ENCODE results near the gene COX5B.
"Not testable (repeated sequence)": the region's sequence is repeated elsewhere in the genome, so short reads cannot be mapped to it uniquely, and the experiment has no call there.

Gene COX5B, protein sequence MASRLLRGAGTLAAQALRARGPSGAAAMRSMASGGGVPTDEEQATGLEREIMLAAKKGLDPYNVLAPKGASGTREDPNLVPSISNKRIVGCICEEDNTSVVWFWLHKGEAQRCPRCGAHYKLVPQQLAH

DNA sequence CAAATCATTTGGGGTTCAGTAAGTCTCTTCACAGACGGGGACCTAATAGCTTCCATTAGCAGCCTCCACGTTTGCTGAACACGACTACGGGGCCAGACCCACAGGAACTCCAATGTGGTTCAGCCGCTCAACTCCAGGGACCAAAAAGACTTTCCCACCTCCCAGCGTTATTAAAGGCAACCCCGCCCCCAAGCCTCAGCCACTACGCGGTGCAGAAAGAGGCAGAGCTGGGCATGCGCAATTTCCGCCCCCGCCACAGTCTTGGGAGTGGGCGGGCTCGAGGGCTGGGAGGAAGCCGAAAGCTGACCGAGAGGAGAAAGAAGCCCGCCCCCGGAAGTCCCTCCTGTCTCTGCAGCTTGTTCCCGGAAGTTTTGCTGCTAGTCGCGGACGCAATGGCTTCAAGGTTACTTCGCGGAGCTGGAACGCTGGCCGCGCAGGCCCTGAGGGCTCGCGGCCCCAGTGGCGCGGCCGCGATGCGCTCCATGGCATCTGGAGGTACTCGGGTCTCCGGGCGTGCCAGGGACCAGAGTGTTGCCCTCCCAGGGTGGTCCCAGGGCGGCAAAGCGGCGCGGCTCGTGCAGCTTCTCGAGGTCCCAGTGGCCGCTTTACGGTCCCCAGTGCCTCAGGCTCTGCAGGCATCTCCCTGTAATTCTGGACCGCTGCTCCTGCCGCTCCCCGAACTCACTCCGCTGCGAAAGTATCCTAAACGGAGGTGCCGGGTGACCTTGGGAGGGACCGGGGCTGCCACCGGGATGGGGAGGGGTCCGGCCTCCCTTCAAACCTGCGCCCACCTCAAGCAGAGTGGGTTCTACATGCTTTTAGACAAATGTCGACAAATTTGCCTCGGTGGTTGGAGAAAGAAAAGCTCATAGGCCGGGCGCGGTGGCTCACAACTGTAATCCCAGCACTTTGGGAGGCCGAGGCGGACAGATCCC is at the start of gene COX5B:
Gene COX5B (plus strand): TSS at position 368 of the 935 bp plus-strand sequence. CDS start 25 bp downstream, at position 393.
- DNase-seq, result peak; percentile 98 to 99

DNA sequence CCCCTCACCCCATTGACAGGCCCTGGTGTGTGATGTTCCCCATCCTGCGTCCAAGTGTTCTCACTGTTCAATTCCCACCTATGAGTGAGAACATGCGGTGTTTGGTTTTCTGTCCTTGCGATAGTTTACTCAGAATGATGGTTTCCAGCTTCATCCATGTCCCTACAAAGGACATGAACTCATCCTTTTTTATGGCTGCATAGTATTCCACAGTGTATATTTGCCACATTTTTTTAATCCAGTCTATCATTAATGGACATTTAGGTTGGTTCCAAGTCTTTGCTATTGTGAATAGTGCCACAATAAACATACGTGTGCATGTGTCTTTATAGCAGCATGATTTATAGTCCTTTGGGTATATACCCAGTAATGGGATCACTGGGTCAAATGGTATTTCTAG is 49.7 kb upstream of the COX5B start:
- not testable (repeated sequence) for DNase-seq

DNA sequence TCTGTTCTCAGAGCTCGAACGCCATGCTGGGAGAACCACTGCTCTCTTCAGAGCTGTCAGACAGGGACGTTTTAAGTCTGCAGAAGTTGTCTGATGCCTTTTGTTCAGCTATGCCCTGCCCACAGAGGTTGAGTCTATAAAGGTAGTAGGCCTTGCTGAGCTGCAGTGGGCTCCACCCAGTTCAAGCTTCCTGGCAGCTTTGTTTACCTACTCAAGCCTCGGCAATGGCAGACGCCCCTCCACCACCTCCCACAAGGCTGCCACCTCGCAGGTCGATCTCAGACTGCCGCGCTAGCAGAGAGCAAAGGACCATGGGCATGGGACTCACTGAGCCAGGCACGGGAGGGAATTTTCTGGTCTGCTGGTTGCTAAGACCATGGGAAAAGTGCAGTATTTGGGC is 44.3 kb upstream of the COX5B start:
- not testable (repeated sequence) for DNase-seq

DNA sequence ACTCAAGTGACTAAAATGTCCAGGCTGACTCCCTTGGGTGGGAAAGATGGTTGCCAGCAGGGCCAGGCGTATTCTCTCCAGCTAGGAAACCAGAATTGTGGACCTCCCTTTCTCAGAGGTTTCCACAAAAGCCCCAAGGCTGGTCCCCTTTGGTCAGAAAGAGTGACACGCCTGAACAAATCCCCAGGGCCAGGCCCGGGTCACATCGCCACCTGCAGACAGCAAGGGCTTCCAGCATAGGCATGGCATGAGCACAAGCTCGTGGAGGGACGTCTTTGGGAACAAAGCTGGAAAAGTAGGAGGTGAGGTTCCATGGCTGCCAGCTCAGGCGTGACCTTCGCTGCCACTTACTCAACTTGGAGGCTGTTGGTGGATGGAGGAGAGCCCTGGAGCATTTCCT is 40.8 kb upstream of the COX5B start:
- DNase-seq, result not testable (repeated sequence)

DNA sequence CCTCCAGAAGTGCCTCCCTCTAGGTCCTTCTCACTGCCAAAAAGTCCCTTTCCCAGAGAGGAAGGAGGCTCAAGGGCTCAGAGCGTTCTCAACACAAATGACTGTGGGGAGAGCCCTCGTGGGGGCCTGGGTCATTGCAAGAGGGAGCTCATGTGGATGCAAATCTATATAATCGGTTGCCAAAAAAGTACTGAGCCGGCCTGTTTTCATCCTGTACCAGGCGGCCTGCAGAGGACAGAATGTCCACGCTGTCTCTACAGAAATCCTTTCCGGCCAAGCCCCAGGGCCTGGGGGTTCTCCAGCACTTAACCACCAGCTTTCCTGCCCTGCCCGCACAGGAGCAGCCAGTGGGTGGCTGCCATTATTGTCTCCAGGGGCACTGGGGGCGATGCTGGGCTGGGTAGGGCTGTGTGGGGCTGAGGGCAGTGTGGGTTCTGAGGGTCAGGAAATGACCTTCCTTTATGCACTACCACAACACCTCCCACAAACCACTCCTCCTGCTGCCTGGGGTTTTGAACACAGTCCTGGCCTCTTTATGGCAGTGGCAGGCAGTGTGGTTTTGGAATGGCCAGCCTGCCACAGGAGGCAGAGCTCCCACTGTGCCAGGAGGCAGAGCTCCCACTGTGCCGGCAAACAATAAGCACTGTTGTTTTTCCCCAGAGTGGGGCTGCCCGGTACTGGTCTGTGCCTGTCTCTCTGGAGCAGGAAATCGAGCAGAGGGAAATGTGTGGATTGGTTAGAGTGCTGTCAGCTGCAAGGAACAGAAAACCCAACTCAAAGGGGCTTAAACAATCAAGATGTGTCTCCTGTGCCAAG is 40.1 kb upstream of the COX5B start:
- not testable (repeated sequence) for DNase-seq

DNA sequence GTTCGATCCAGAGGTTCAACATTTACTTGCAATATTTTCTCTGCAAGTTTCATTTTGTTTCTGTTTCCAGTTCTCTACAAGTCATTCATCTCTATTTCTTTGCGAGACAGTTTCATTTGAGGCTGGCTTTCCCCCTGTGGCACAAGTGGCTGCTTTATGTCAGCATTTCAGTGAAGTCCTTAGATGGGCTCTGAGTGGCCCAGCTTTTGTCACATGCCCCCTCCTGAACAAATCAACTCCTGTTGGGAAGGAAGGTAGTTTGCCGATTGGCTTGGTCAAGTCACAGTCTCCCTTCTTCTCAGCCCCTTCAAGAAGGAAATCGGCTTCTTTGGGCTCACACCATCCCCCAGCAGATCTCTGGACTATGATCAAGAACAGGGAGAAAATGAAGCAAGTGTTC is 37.1 kb upstream of the COX5B start:
- DNase-seq, result not testable (repeated sequence)

DNA sequence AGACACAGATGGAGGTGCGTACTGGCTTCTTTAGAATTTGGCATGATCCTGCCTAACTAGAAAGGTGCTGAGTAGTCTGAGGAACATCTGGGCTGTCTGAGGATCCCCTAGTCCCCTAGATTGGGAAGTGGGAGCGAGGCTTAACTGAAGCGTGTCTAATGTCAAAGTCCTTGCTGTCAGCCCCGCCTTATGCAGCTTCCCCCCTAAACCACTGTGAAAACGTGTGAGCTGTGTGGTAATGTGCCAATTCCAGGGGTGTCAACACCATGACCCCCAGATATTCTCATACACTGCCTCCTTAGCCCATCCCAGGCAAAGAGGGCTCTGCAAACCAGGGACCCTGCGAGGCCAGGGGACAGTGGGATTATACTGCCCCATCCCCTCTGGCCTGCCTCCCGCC is 34.0 kb upstream of the COX5B start:
- DNase-seq, result not testable (repeated sequence)

DNA sequence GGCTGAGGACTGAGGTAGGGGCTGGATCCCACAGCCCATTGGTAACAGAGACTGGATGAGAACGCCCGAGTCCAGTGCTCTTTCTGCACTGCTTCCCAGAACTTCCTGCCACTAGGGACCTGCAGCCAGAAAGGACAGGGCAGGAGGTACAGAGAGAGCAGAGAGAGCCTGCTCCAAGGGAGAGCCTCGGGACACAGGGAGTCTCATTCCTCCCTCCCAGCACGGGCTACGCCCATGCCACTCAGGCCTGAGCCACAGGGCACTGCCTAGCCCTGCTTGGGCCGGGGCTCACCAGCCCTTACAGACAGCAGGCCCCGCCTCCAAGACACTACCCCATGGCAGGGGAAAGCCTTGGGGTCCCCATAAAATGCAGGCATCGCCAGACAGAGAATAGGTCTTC is 30.1 kb upstream of the COX5B start:
- DNase-seq, result not testable (repeated sequence)

DNA sequence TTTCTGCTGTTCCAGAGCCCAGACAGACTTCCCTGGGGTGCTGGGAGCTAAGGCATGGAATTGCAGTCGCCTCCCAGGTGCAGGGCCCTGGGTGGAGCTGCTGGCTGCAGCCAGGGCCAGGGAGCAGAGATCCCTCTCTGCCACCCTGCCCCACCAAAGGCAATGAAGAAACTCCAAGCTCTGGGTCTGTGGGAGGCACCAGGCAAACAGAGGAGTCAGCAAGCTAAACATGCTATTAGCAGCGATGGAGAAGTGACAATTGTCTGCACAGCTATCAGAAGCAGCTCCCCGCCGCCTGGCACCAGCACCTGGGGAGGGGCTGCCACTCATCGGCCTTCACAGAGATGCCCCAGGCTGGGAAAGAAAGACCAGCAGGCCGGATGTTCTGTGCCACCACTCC is 28.0 kb upstream of the COX5B start:
- no peak for DNase-seq

DNA sequence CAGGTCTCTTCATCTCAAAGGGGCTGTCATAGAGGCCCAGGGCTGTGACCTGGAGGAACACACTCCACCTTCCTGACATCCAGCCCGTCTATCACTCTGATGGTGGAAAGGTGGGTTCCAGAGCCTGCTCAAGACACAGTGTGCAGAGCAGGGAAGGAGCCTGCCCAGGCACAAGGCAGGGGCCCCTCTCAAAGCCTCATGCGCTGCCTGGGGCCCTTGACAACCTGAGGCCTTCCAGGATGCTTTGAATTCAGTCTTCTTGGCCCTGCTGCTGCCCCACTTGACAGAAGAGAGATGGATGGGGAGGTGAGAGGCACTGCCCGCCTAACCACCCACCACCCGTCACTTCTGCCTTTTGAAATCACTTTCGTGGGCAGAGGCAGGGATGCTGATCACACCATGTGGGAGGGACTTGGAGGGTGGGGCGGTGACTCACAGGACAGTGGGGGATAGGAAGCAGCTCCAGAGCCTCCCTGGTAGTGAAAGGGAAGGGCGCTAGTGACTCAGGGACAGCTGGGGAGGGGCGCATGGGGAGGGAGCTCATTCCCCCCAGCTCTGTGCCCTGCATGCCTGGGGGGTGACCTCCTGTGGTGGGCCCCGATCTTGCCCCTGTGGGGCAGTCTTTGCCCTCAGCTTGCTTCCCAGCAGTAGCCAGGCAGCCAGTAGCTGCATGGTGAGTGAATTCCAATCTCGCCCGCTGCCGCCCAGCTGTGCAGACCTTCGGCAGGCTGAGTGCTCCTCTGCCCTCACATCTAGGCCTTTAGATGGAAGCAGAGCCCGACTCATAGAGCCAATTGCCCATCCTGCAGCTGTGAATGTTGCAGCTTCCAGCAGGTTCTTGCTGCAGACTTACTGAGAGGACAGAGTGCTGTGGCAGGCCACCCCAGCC is 26.7 kb upstream of the COX5B start:
- not testable (repeated sequence) for DNase-seq

DNA sequence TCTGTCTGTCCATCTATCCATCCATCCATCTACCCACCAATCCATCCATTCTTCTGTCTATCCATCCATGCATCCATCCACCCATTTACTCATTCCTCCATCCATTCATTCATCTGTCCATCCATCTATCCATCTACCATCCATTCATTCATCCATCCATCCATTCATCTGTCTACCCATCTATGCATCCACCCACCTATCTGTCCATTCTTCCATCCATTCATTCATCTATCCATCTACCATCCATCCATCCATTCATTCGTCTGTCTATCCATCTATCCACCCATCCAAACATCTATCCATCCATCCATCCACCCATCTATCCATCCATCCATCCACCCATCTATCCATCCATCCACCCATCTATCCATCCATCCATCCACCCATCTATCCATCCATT is 25.4 kb upstream of the COX5B start:
- DNase-seq, result not testable (repeated sequence)

DNA sequence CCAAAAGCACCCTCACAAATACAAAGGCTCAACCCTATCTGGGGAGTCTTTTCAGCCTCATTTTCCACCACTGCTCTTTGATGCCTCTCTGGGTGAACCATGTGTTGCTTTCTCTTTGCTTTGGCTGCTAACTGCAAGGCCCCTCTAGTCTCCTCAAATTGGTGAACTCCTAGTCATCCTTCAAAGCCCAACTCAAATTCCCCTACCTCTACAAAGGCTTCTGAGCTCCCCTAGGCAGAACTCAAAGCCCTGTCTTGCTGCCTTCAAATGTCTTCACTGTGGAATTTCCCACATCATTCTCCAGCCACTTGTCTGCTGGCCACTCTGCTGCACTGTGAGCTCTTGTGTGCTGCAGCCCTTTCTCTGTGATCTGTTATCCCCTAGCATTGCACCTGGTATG is 22.9 kb upstream of the COX5B start:
- DNase-seq, result not testable (repeated sequence)

DNA sequence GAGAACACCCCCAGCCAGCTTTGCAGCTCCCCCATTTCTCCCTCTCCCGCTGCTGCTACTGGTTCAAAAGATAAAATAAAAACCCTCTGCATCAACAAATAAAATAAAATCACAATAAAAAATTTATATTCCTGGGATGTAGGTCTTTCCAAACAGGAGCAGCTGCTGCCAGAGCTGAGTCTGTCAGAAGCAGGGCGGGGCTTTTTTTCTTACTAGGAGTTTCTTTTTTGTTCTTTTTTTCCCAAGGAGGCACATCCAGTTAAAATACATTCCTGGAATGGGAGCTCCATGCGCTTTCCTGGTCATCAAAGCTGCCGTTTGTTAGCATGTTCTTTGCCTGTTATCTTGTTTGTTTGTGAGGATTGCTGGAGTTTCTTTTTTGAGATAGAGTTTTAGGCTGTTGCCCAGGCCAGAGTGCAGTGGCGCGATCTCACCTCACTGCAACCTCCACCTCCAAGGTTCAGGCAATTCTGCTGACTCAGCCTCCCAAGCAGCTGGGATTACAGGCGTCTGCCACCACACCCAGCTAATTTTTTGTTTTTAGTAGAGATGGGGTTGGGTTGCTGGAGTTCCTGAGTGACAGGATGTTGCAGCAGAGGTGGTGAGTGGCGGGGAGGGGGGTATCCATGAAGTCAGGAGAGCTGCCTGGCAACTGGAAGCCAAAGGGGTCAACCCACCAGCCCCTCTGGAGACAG is 20.4 kb upstream of the COX5B start:
- not testable (repeated sequence) for DNase-seq

DNA sequence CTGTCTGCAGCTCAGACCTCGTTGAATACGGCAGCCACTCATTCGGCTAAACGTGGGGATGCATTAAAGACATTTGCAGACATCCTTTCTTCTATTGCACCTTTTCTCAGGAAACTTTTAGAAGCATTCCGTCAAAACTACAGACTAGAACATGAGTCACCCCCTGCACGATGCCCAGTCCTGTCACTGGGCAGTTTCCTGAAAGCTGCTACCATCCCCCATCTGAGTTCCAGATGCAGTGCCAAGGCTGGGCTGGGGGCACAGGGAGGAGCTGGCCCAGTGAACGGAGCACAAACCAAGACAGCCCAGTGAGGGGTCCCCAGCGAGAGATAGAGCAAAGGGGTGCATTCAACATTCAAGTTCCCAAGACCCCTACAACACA is 19.8 kb upstream of the COX5B start:
- DNase-seq, result not testable (repeated sequence)

DNA sequence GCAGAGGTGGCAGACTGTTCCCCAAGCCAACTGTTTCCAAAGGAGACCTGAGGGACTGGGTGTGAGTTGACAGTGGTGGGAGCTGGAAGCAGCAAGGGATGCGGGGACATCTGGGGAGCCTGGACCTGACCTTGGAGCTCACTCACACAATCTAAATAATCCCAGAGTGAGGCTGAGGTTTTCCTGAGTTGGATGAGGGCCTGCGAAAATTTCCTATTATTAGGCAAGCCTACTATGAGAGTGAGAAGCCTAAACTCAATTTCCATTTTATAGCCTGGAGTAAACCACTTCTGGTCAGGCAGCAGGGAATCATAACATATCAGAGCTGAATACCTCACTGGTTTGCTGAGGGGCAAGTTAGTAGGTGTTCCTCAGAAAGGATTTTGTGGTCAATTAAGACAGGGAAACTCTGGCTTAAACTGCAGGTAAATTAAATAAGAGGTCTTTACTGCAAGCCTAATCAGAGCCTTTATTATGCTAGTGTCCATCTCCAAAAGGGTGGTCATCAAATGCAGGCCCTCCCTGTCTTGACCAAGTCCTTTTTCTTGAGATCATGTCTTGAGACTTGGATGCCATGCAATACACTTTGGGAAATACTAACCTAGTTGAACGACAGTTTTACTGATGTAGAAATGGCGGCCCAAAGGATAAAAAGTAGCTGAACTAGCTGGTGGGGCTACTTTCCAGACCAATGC is 1.7 kb upstream of the COX5B start:
- no peak for DNase-seq

DNA sequence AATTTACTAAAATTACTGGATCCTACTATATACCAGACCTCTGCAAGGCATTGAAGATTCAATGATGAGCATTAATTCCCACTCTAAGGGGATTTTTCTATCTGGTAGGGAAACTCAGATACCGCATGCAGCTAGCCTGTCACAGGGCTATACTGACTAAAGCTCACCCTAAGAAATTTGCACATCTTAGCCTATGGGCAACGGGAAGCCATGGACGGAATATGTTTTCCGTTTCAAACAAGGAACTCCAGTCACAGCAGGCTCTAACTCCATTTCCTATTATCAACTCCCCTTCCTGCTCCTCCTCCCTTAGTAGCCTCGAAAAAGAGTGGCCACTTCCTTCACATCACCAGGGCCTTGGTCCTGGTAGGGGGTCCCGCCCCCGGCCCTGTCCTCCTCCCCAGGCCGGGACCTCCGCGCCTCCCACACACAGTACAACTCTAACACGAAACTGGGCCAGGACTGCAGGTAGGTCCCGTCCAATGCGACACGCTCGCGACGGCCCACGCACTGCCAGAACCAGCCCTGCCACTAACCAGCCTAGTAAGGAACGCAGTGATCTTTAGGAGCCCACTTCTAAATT is 659 bp upstream of the COX5B start:
- no peak for DNase-seq

DNA sequence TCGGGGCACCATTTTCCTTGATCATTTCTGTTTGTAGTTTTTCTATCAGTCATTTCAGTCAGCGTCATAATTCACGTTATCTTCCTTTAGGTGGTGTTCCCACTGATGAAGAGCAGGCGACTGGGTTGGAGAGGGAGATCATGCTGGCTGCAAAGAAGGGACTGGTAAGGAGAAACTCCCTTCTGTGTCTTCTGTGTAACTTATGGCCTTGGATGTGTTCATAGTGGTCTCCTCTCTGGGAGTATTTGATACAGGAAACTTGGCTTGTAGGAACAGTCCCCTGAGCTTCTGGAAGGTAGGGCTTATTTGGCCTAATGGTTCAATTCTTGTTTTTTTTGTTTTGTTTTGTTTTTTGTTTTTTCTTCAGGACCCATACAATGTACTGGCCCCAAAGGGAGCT is 1.1 kb downstream of the COX5B start:
- no peak for DNase-seq

DNA sequence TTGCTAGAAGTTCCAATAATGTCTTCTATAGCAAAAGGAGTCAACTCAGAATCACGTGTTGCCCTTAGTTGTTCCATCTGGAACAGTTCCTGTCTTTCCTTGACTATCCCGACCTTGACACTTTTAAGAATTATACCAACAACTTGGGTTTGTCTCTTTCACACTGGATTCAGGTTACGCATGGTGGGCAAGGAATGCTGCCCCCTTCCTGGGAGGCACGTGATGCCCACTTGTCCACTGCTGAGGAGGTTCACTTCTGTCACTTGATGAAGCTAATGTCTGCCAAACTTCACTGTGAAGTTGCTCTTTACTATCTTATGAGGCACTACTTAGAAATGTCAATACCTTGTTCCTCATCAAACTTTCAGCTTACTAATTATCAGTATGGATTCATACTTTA is 5.3 kb downstream of the COX5B start:
- no peak for DNase-seq

DNA sequence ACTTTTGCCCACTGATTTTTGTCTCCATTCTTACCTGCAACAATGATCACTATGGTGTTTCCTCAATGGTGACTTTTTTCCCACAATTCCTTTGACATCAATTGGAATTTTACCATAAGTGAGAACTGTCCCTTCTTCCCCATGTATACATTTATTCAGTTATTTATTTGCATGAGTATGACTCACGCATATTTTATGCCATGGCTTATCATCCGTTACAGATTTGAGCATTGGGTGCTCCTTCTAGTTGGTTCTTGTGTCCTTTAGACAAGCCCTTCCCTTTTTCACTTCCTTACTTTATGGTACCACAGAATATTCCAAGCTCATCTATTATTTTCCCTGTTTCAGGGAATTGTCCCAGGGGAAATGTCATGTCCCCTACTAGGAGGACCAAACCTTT is 7.6 kb downstream of the COX5B start:
- no peak for DNase-seq

DNA sequence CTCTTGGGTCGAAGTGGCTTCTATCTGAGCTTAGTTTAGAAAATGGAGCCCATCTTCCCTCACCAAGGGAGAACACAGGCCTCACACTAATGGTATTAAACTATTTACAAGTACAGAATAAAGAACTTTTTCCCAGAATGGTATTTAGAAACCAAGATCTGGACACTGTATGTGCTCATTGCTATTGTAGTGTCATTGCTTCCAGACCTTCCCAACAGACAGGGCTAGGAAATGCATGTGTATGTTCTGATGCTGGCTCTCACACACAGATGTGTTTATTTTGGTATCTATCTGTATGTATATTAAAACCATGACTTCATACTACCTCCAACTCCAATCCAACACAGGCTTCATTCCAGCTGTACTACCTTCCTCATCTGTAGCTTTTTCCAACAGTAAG is 8.0 kb downstream of the COX5B start:
- no peak for DNase-seq

DNA sequence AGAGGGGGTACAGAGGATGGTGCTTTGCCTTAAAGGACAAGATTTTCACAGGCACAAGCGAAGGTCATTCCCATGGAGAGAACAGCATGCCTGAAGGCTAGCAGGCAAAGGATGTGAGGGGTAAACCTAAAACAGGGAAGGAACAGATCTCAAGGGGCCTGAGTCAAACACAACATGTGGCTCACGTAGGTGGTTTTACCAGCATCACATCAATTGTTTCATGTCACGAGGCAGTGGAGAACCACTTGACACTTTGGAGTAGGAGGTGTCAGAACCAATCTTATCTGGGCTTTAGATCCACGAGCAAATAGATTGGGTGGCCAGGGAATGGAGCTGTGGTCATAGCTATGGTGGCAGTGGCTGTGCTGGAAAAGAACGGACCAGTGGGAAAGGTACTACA is 8.4 kb downstream of the COX5B start:
- DNase-seq, result no peak
